ENCODE data around the gene STH.

Gene STH

GRCh38 chr17:46031920-46032319 lies 32.9 kb downstream of the STH start:
- in situ Hi-C loops (cut with HindIII; ENCODE audit: low pct_unique_long_range_greater_than_20kb, low sequenced_read_pairs), result no loop called here
- DNase-seq (ENCODE audit: low read depth in 1 of 2, low spot score in 1 of 2), result no peak
- no peak for TF ChIP-seq JUND (IDR thresholded peaks at IDR 0.05; ENCODE audit: low read depth)

GRCh38 chr17:46032909-46033308 lies 33.9 kb downstream of the STH start:
- in situ Hi-C loops (cut with HindIII; ENCODE audit: low pct_unique_long_range_greater_than_20kb, low sequenced_read_pairs), result no loop called here
- no peak for DNase-seq (ENCODE audit: low read depth in 1 of 2, low spot score in 1 of 2)
- TF ChIP-seq JUND (IDR thresholded peaks at IDR 0.05; ENCODE audit: low read depth), result no peak

- no peak for DNase-seq (ENCODE audit: low read depth in 1 of 2, low spot score in 1 of 2)
- in situ Hi-C loops (cut with HindIII; ENCODE audit: low pct_unique_long_range_greater_than_20kb, low sequenced_read_pairs), result no loop called here
- TF ChIP-seq JUND (IDR thresholded peaks at IDR 0.05; ENCODE audit: low read depth), result no peak
Measured at GRCh38 chr17:46033392-46033791, 34.3 kb downstream of the STH start.

GRCh38 chr17:46035112-46035818 lies 36.2 kb downstream of the STH start:
- no peak for TF ChIP-seq JUND (IDR thresholded peaks at IDR 0.05; ENCODE audit: low read depth)
- in situ Hi-C loops (cut with HindIII; ENCODE audit: low pct_unique_long_range_greater_than_20kb, low sequenced_read_pairs), result no loop called here

GRCh38 chr17:46036491-46036890 lies 37.4 kb downstream of the STH start:
- no peak for TF ChIP-seq JUND (IDR thresholded peaks at IDR 0.05; ENCODE audit: low read depth)
- DNase-seq (ENCODE audit: low read depth in 1 of 2, low spot score in 1 of 2), result no peak
- in situ Hi-C loops (cut with HindIII; ENCODE audit: low pct_unique_long_range_greater_than_20kb, low sequenced_read_pairs), result no loop called here

More at GRCh38 chr17:46035112-46035818, 36.2 kb downstream of the STH start:
- DNase-seq (ENCODE audit: low read depth in 1 of 2, low spot score in 1 of 2), result no peak

GRCh38 chr17:46037722-46038255 lies 38.7 kb downstream of the STH start:
- TF ChIP-seq JUND (IDR thresholded peaks at IDR 0.05; ENCODE audit: low read depth), result no peak
- in situ Hi-C loops (cut with HindIII; ENCODE audit: low pct_unique_long_range_greater_than_20kb, low sequenced_read_pairs), result no loop called here
- no peak for DNase-seq (ENCODE audit: low read depth in 1 of 2, low spot score in 1 of 2)

- no peak for TF ChIP-seq JUND (IDR thresholded peaks at IDR 0.05; ENCODE audit: low read depth)
- in situ Hi-C loops (cut with HindIII; ENCODE audit: low pct_unique_long_range_greater_than_20kb, low sequenced_read_pairs), result no loop called here
Measured at GRCh38 chr17:46038414-46038813, 39.4 kb downstream of the STH start.

DNA sequence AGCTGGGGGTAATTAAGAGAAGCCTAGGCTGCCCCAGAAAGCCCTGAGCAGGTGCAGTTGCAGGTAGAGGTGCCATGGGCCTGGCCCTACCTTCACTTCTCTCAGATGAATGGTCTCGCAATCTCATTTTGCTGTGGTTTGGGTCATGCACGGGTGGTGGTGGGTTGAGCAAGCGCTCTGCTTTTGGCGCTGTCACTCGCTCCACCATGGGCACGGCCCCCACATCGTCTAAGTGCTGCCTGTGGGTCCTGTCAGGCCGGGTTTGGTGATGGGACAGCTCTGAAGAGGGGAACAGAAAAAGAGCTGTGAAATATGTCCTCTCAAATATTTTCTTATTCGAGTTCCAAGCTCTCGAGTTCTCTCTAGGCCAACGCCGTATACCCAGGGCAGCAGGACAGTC lies 39.9 kb downstream of the STH start:
- in situ Hi-C loops (cut with HindIII; ENCODE audit: low pct_unique_long_range_greater_than_20kb, low sequenced_read_pairs), result no loop called here
- no peak for TF ChIP-seq JUND (IDR thresholded peaks at IDR 0.05; ENCODE audit: low read depth)
- DNase-seq (ENCODE audit: low read depth in 1 of 2, low spot score in 1 of 2), result no peak

More at GRCh38 chr17:46038414-46038813, 39.4 kb downstream of the STH start:
- no peak for DNase-seq (ENCODE audit: low read depth in 1 of 2, low spot score in 1 of 2)

DNA sequence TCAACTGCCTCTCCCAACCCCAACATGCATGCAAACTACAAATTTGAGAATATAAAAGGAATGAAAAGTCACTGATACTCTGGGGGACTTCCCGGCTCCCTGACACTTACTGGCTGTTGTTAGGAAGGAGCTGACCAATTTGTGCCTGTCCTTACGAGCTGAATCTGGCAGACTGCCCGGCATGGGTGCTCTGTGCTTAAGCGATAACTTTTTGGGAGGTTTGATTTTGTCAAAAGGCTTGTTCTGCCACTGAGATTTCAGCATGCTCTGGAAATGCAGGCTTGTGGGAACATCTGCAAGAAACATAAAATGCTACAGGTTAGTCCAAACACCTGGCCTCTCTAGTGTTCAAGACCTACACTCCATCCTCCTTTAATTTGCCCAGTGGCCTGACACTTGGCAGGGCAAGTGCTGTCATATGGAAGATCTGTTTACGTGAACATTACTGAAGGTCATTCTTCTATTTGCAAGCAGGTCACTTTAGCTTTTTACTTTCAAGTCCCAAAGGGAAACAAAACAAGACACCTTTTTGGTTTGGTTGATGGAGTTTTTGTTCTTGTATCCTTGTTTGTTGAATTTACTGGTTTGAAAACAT lies 40.6 kb downstream of the STH start:
- no peak for TF ChIP-seq JUND (IDR thresholded peaks at IDR 0.05; ENCODE audit: low read depth)
- no peak for DNase-seq (ENCODE audit: low read depth in 1 of 2, low spot score in 1 of 2)
- in situ Hi-C loops (cut with HindIII; ENCODE audit: low pct_unique_long_range_greater_than_20kb, low sequenced_read_pairs), result no loop called here

GRCh38 chr17:46042246-46042645 lies 43.2 kb downstream of the STH start:
- DNase-seq (ENCODE audit: low read depth in 1 of 2, low spot score in 1 of 2), result no peak
- in situ Hi-C loops (cut with HindIII; ENCODE audit: low pct_unique_long_range_greater_than_20kb, low sequenced_read_pairs), result no loop called here
- no peak for TF ChIP-seq JUND (IDR thresholded peaks at IDR 0.05; ENCODE audit: low read depth)

- no peak for DNase-seq (ENCODE audit: low read depth in 1 of 2, low spot score in 1 of 2)
- in situ Hi-C loops (cut with HindIII; ENCODE audit: low pct_unique_long_range_greater_than_20kb, low sequenced_read_pairs), result no loop called here
- TF ChIP-seq JUND (IDR thresholded peaks at IDR 0.05; ENCODE audit: low read depth), result no peak
Measured at GRCh38 chr17:46042925-46043324, 43.9 kb downstream of the STH start.

- no peak for DNase-seq (ENCODE audit: low read depth in 1 of 2, low spot score in 1 of 2)
- no peak for TF ChIP-seq JUND (IDR thresholded peaks at IDR 0.05; ENCODE audit: low read depth)
- in situ Hi-C loops (cut with HindIII; ENCODE audit: low pct_unique_long_range_greater_than_20kb, low sequenced_read_pairs), result no loop called here
Measured at GRCh38 chr17:46043606-46044005, 44.6 kb downstream of the STH start.

DNA sequence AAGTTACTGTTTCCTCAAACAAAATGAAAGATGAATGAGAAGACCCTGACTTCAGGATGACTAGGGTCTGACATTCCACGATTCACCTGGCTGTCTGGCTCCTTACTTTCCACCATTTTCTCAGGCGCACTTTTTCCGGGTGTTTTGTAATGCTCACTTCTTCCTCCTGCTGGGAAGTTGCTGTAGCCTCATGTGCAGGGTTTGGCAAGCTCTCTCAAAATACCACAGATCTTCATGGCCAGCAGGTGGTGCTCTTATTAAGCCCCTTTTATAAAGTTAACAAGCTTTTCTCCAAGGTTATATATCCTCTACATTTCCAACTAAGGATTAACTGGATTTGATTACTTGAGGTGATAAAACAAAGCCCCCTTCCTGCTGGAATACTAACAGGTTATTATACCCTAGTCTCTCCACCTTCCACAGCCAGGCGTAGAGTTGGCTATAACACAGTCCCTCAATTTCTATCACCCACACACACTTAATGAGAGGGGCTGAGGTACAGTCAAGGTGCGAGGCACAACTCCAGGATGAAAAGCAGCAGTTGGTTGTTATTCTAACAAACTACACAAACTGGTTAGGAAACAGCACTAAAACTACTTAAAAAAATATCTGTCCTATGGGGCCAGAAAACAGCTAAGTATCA lies 45.4 kb downstream of the STH start:
- in situ Hi-C loops (cut with HindIII; ENCODE audit: low pct_unique_long_range_greater_than_20kb, low sequenced_read_pairs), result no loop called here

More for the DNA sequence above, 45.4 kb downstream of the STH start:
- peak; percentile 44 to 92 for DNase-seq (ENCODE audit: low read depth in 1 of 2, low spot score in 1 of 2)
- no peak for TF ChIP-seq JUND (IDR thresholded peaks at IDR 0.05; ENCODE audit: low read depth)

Measured in T47D (cell line).